H1 (cell line): Measurements from ENCODE around the gene DBH. TPM values are rescaled to one million over a fixed set of nuclear protein-coding genes. Genes with fewer than 3 reads are reported as not detected.

ENCODE experiments used
- CHD7 ChIP-seq: fragments of 300-600 bp; sonication (generic); IDR thresholded peaks from 2 replicates; pipeline ENCODE4 v1.7.1; 2012; ENCODE audit warnings: low read length, moderate library complexity, mild to moderate bottlenecking, inconsistent platforms; ENCODE audit not compliant: insufficient replicate concordance
- E2F6 ChIP-seq: IDR thresholded peaks from 2 replicates; pipeline ENCODE4 v1.6.1; 2012; ENCODE audit warnings: inconsistent platforms
- NANOG ChIP-seq: IDR thresholded peaks from 2 replicates; pipeline ENCODE4 v1.6.1; 2011; ENCODE audit warnings: low read length, low read depth, mild to moderate bottlenecking, inconsistent platforms; ENCODE audit not compliant: insufficient read depth, poor library complexity, severe bottlenecking
- SP4 ChIP-seq: IDR thresholded peaks from 2 replicates; pipeline ENCODE4 v1.6.1; 2012; ENCODE audit warnings: low read length, inconsistent platforms
- YY1 ChIP-seq: IDR thresholded peaks from 2 replicates; pipeline ENCODE4 v1.6.1; 2011; ENCODE audit warnings: low read depth, mild to moderate bottlenecking, low read length
- polyA plus RNA-seq, 7 experiments: library from polyadenylated mRNA; depleted of rRNA in 3 of 7; stranded (reverse) in 5 of 7; unstranded in 2 of 7; fragments of >200 nt in 5 of 7; fragments of 200-250 nt in 2 of 7; gene quantifications; 1 replicate in 5 of 7; 2 replicates in 1 of 7; 4 replicates in 1 of 7; pipeline versions ENCODE4 v1.2.1 to v1.2.3, GENCODE V29; 2011 to 2013; ENCODE audit warnings: missing spikeins in 2 of 7, mixed read lengths in 2 of 7
- total RNA-seq: library from RNA; stranded (reverse); fragmentation: NEBNext Ultra II Directional; extraction: Animal tissue kit (Norgen Biotek cat#: 25700); gene quantifications from 2 replicates; pipeline ENCODE4 v1.2.1, GENCODE V29; 2021

The DBH gene
- total and polyA plus RNA-seq, 2 of the 8 experiments (the other 6 are each of a cell fraction or from before 2014, with no cell fraction given): 0.18 TPM; not detected in 1

GRCh38 chr9:133672503-133673257 is 36.5 kb downstream of the DBH start (continued):
- no peak for TF ChIP-seq CHD7
- no peak for TF ChIP-seq E2F6
- TF ChIP-seq SP4: no peak
- no peak for TF ChIP-seq YY1
- TF ChIP-seq NANOG: no peak
